HG02588 (cell line): ENCODE results near the gene EMSY.
"Not testable (repeated sequence)": the region's sequence is repeated elsewhere in the genome, so short reads cannot be mapped to it uniquely, and the experiment has no call there.

ENCODE experiments used
- ATAC-seq: cut with Tn5 transposase; IDR thresholded peaks from one replicate; pipeline ENCODE4 v1.9.1; 2021; ENCODE audit warnings: mild to moderate bottlenecking, moderate library complexity; ENCODE audit not compliant: unreplicated experiment

EMSY gene

DNA sequence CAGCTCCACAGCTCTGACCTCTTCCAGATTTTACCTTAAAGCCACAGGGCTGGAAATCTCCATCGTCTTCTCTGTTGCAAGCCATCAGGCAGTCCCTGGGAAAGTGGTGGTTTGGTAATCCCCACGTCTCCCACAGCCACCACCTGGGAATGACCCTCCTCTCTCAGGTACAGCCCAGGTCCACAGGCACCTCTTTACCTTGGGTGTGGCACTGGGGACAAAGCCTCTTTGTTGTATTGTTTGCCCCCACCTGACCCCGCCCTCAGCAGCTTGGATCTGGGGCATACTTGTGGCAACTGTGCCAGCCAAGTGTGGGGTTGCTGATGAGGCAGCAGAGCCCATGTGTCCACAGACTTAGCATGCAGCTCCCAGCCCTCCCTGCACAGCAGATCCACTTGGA lies 148.1 kb downstream of the EMSY start:
- no peak for ATAC-seq

DNA sequence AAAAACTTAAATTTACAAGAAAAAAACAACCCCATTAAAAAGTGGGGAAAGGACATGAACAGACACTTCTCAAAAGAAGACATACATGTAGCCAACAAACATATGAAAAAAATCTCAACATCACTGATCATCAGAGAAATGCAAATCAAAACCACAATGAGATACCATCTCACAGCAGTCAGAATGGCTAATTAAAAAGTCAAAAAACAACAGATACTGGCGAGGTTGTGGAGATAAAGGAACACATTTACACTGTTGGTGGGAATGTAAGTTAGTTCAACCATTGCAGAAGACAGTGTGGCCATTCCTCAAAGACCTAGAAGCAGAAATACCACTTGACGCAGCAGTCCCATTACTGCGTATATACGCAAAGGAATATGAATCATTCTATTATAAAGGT lies 150.3 kb downstream of the EMSY start:
- ATAC-seq, result not testable (repeated sequence)

DNA sequence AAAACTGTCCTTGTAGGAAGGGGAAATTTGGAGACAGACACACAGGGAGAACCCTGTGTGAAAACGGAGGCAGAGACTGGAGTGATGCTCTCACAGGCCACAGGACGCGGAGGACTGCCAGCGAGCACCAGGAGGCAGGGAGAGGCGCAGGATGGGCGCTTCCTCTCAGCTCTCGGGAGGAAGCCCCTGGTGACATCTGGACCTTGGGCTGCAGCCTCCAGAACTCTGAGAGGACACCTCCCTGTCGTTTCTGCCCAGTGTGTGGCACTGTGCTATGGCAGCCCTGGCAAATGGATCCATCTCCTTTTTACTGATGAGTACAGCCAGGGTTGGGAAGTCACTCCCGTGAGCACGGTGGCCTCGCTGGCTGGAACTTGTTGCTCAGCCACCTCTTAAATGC lies 151.8 kb downstream of the EMSY start:
- ATAC-seq, result no peak

DNA sequence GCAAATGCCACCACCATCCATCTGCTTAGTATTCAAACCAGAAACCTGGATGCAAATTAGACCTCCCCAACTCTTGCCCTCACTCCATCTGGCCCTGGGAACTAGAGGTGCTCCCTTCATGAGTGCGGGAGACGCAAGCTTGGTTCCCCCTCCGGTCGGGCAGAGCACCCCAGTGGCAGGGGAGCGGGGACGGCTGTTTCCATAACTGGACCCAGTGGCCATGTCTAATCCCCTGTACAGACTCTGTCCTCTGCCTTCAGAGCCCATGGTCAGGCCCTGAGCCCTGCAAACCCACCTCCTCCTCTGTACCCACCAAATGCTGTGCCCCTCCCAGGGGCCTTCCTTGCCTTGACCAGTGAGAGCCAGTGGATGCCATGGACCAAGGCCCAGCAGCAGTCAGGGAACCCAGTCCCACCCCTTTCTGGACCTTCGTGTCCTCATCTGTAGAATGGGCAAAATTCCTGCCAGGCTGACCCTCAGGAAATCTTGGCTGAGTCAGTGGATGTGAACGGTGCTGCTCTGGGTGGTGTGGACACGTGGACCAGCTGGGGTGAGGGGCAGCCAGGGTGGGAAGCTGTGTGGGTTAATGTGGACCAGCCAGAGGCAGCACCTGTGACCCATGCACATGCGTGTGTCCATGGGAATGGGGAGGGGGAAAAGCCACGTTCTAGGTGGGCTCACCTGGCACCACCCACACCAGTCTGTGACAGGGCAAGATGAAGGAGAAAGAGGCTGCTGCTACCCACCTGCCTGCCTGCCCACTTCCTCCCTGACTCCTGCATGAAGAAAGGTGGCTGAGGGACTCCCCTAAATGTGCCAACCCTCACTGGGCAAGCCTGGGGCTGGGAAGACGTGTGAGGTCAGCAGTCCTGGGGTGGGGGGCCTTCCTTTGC lies 153.0 kb downstream of the EMSY start:
- no peak for ATAC-seq

DNA sequence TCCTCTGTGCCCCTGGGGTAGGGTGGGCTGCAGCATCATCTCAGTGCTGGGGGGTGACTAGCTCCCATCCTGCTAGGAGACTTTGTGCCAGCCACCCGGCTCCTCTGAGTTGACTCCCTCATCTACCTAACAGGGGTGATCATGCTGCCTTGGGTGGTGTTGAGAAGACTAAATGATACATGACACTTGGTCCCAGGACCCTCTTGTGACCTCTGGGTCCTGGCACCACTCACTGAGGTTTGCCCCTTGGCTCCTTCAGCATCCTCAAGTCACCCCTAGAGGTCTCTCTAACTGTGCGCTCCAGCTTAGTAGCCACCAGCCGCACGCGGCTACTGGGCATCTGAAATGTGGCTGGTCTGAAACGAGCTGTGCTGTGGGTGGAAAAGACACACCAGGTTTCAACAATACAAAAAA lies 153.6 kb downstream of the EMSY start:
- ATAC-seq, result no peak

DNA sequence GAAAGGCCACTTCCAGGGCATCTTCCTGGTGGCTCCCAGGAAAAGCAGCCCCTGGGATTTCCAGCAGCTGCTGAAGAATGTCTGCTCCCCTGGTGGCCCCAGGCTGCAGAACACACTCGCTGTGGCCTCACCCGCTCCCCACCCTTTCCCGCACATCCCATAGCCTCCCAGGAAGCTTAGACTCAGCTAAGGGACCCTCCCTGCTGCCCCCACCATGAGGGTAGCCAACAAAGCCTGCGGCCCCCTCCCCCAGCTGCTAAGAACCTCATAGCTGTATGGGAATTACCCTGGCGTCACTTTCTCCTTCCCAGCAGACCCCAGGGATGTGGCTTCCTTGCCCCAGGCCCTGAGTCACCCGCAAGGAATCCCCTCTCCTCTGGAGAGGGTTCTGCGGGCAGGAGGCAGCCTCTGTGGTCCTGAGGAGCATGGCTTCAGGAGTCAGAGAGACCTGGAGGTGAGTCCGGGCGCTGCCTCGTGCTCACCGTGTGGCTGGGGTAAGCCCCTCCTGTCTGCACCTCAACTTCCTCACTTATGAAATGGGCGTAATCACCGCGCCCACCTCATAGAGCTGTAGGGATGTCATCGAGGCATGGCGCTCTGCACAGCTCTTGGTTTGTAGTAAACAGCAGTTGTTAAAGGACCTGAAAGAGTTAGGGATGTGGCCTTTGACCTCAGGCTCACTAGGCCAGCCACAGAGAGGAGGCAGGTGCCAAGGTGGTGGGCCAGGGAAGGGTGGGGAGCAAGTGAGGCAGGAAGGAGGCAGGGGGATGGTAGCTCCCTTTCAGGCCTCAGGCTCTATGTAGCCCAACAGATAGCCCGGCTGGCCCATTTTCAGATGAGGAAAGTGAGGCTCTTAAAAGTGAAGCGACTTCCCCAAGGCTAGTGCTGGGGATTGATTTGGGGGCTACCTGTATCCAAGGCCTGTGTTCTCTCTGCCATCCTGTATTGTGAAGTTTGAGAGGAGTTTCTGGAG lies 154.5 kb downstream of the EMSY start:
- ATAC-seq, result no peak

DNA sequence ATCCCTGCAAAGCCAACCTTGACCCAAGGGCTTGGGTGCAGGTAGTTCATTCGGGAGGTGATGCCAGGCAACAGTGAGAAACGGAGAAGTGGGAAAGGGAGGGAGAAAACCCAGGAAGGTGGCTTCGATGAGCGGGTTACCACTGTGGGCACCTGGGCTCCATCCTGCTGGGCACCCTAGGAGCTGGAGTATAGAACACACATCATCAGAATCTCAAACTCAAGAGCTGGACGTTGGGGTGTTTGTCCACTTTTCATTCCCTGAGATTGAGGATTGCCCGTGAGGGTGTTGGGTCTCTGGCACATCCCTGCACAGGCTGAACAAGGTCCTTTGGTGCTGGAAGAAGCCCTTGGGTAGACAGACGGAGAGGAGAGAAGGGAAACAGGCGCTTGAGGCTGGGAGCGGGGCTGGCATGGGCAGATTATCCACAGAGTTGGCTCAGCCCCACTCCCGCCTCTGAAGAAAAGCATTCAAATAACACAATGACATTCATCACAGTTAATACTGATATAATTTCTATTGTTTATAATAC lies 155.4 kb downstream of the EMSY start:
- ATAC-seq, result no peak

DNA sequence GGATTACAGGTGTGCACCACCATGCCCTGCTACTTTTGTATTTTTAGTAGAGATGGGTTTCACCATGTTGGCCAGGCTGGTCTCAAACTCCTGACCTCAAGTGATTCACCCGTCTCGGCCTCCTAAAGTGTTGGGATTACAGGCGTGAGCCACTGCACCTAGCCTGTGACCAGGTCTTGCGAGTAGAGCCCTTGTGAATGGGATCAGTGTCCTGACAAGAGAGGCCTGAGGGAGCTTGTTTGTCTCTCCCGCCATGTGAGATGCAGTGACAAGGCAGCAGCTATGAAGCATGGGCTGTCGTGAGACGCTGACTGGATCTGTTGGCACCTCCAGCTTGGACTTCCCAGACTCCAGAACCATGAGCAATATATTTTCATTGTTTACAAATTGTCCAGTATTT lies 156.5 kb downstream of the EMSY start:
- no peak for ATAC-seq

DNA sequence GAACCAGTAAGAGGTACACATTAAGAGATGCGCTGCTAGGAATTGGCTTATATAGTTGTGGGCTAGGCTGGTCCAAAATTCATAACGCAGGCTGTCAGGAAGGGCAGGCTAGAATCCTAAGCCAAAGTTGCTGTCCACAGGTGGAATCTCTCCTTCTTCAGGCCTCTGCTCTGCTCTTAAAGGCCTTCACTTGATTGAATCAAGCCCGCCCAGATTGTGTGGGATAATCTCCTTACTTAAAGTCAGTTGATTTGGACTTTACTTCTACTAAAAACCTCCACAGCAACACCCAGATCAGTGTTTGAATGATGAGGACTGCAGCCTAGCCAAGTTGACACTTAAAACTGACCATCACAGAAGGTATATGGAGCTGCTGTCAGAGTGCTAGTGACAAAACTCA lies 156.9 kb downstream of the EMSY start:
- ATAC-seq, result no peak

DNA sequence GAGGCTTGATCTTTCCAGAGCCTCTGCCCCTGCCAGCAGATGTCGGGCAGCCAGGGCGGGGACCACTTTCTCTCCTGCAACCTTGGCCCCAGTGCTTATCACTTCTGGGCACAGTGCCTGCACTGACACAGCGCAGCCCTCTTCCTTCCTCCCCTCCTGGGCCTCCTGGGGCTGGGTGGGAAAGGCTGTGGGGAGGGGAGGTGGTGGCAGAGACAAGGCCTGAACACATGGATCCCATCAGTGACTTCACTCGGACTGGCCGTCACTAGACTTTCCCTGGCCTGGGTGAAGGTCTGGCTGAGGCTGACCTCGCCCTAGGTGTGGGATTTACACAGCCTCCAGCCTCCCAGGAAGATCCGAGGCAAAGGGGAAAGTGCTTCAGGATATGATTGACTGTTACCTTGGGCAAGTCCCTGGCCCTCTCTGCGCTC lies 157.6 kb downstream of the EMSY start:
- no peak for ATAC-seq
